HEK293 (cell line): ENCODE data around the gene NUCB2.

ENCODE experiments used
- GLI4 ChIP-seq: fragments of 450-650 bp; formaldehyde crosslinking; IDR thresholded peaks from 2 replicates; pipeline ENCODE4 v1.5.1; 2016; ENCODE audit warnings: missing biosample characterization, missing genetic modification characterization
- MEIS1 ChIP-seq: sonication (generic); formaldehyde crosslinking; IDR thresholded peaks from 2 replicates; pipeline ENCODE4 v1.8.1; 2022; ENCODE audit warnings: missing genetic modification reagents, mild to moderate bottlenecking, borderline replicate concordance
- SP2 ChIP-seq: fragments of 450-650 bp; formaldehyde crosslinking; IDR thresholded peaks from 2 replicates; pipeline ENCODE4 v1.5.1; 2016; ENCODE audit warnings: missing biosample characterization, missing genetic modification characterization
- ZBTB1 ChIP-seq: fragments of 450-650 bp; formaldehyde crosslinking; IDR thresholded peaks from 2 replicates; pipeline ENCODE4 v1.5.1; 2016; ENCODE audit warnings: missing biosample characterization, missing genetic modification characterization
- ZBTB20 ChIP-seq: fragments of 450-650 bp; formaldehyde crosslinking; IDR thresholded peaks from 2 replicates; pipeline ENCODE4 v1.5.1; 2016; ENCODE audit warnings: missing biosample characterization, missing genetic modification characterization
- ZFP69B ChIP-seq: fragments of 450-650 bp; formaldehyde crosslinking; IDR thresholded peaks from 2 replicates; pipeline ENCODE4 v1.5.1; 2016; ENCODE audit warnings: missing biosample characterization, missing genetic modification characterization
- ZNF112 ChIP-seq: fragments of 450-650 bp; formaldehyde crosslinking; IDR thresholded peaks from 2 replicates; pipeline ENCODE4 v1.5.0; 2017; ENCODE audit warnings: missing biosample characterization, missing genetic modification characterization
- ZNF133 ChIP-seq: fragments of 450-650 bp; formaldehyde crosslinking; IDR thresholded peaks from 2 replicates; pipeline ENCODE4 v1.5.1; 2016; ENCODE audit warnings: missing biosample characterization, missing genetic modification characterization
- ZNF266 ChIP-seq: fragments of 450-650 bp; formaldehyde crosslinking; IDR thresholded peaks from 2 replicates; pipeline ENCODE4 v1.5.1; 2016; ENCODE audit warnings: missing biosample characterization, missing genetic modification characterization, low read depth
- ZNF324 ChIP-seq: fragments of 450-650 bp; formaldehyde crosslinking; IDR thresholded peaks from 2 replicates; pipeline ENCODE4 v1.5.1; 2016; ENCODE audit warnings: missing biosample characterization, missing genetic modification characterization
- ZNF335 ChIP-seq: fragments of 450-650 bp; formaldehyde crosslinking; conservative IDR thresholded peaks from 2 replicates; pipeline ENCODE4 v1.5.1; 2016; ENCODE audit warnings: missing biosample characterization, missing genetic modification characterization
- ZNF513 ChIP-seq: fragments of 450-650 bp; IDR thresholded peaks from 2 replicates; pipeline ENCODE4 v1.5.1; 2018; ENCODE audit warnings: missing biosample characterization, missing genetic modification characterization
- ZNF514 ChIP-seq: fragments of 450-650 bp; formaldehyde crosslinking; IDR thresholded peaks from 2 replicates; pipeline ENCODE4 v1.5.1; 2016; ENCODE audit warnings: missing biosample characterization, missing genetic modification characterization
- ZNF518A ChIP-seq: fragments of 450-650 bp; formaldehyde crosslinking; conservative IDR thresholded peaks from 2 replicates; pipeline ENCODE4 v1.5.1; 2016; ENCODE audit warnings: low read depth, missing biosample characterization, missing genetic modification characterization
- ZNF530 ChIP-seq: fragments of 450-650 bp; formaldehyde crosslinking; IDR thresholded peaks from 2 replicates; pipeline ENCODE4 v1.5.1; 2016; ENCODE audit warnings: low read depth, missing biosample characterization, missing genetic modification characterization
- ZNF548 ChIP-seq: fragments of 450-650 bp; formaldehyde crosslinking; IDR thresholded peaks from 2 replicates; pipeline ENCODE4 v1.5.1; 2016; ENCODE audit warnings: missing biosample characterization, missing genetic modification characterization
- ZNF768 ChIP-seq: fragments of 450-650 bp; formaldehyde crosslinking; IDR thresholded peaks from 2 replicates; pipeline ENCODE4 v1.5.1; 2018; ENCODE audit warnings: missing biosample characterization, mild to moderate bottlenecking, missing genetic modification characterization
- ZNF830 ChIP-seq: fragments of 450-650 bp; IDR thresholded peaks from 2 replicates; pipeline ENCODE4 v1.5.0; 2018; ENCODE audit warnings: missing biosample characterization, missing genetic modification characterization, low read depth, mild to moderate bottlenecking, moderate library complexity
- TF ChIP-seq, protein P1 (sequence below): fragments of 450-650 bp; formaldehyde crosslinking; IDR thresholded peaks from 2 replicates; pipeline ENCODE4 v1.5.1; 2016; ENCODE audit warnings: missing biosample characterization, missing genetic modification characterization
- TF ChIP-seq, protein P2 (sequence below): fragments of 450-650 bp; formaldehyde crosslinking; IDR thresholded peaks from 2 replicates; pipeline ENCODE4 v1.5.1; 2016; ENCODE audit warnings: missing biosample characterization, missing genetic modification characterization, borderline replicate concordance
- TF ChIP-seq, protein P3 (sequence below): fragments of 450-650 bp; formaldehyde crosslinking; IDR thresholded peaks from 2 replicates; pipeline ENCODE4 v1.5.1; 2016; ENCODE audit warnings: missing biosample characterization, missing genetic modification characterization, low read depth
- TF ChIP-seq, protein P4 (sequence below): fragments of 450-650 bp; formaldehyde crosslinking; optimal IDR thresholded peaks from 2 replicates; pipeline ENCODE3; 2016; ENCODE audit warnings: missing biosample characterization, mild to moderate bottlenecking, missing genetic modification characterization

NUCB2 gene

GRCh38 chr11:17276236-17277023, at the start of gene NUCB2 (continued):
- no peak for TF ChIP-seq ZNF513 (tag by site-specific recombination)
- TF ChIP-seq ZNF530 (tag by site-specific recombination): no peak
- TF ChIP-seq MEIS1: no peak
- no peak for TF ChIP-seq ZNF133 (tag by site-specific recombination)
- TF ChIP-seq, protein P1, sequence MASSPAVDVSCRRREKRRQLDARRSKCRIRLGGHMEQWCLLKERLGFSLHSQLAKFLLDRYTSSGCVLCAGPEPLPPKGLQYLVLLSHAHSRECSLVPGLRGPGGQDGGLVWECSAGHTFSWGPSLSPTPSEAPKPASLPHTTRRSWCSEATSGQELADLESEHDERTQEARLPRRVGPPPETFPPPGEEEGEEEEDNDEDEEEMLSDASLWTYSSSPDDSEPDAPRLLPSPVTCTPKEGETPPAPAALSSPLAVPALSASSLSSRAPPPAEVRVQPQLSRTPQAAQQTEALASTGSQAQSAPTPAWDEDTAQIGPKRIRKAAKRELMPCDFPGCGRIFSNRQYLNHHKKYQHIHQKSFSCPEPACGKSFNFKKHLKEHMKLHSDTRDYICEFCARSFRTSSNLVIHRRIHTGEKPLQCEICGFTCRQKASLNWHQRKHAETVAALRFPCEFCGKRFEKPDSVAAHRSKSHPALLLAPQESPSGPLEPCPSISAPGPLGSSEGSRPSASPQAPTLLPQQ (tag by site-specific recombination): no peak; the same call in 1 of the 2 replicates
- 0 out of 2 replicates have a peak, but pooled peaks have one; percentile 36 for TF ChIP-seq GLI4 (tag by site-specific recombination)
- TF ChIP-seq ZNF335: peak; percentile 59
- TF ChIP-seq ZNF112 (tag by site-specific recombination): no peak
- TF ChIP-seq ZFP69B (tag by site-specific recombination): no peak; the same call in none of the 2 replicates
- TF ChIP-seq SP2 (tag by site-specific recombination): peak; percentile 95
- TF ChIP-seq, protein P2, sequence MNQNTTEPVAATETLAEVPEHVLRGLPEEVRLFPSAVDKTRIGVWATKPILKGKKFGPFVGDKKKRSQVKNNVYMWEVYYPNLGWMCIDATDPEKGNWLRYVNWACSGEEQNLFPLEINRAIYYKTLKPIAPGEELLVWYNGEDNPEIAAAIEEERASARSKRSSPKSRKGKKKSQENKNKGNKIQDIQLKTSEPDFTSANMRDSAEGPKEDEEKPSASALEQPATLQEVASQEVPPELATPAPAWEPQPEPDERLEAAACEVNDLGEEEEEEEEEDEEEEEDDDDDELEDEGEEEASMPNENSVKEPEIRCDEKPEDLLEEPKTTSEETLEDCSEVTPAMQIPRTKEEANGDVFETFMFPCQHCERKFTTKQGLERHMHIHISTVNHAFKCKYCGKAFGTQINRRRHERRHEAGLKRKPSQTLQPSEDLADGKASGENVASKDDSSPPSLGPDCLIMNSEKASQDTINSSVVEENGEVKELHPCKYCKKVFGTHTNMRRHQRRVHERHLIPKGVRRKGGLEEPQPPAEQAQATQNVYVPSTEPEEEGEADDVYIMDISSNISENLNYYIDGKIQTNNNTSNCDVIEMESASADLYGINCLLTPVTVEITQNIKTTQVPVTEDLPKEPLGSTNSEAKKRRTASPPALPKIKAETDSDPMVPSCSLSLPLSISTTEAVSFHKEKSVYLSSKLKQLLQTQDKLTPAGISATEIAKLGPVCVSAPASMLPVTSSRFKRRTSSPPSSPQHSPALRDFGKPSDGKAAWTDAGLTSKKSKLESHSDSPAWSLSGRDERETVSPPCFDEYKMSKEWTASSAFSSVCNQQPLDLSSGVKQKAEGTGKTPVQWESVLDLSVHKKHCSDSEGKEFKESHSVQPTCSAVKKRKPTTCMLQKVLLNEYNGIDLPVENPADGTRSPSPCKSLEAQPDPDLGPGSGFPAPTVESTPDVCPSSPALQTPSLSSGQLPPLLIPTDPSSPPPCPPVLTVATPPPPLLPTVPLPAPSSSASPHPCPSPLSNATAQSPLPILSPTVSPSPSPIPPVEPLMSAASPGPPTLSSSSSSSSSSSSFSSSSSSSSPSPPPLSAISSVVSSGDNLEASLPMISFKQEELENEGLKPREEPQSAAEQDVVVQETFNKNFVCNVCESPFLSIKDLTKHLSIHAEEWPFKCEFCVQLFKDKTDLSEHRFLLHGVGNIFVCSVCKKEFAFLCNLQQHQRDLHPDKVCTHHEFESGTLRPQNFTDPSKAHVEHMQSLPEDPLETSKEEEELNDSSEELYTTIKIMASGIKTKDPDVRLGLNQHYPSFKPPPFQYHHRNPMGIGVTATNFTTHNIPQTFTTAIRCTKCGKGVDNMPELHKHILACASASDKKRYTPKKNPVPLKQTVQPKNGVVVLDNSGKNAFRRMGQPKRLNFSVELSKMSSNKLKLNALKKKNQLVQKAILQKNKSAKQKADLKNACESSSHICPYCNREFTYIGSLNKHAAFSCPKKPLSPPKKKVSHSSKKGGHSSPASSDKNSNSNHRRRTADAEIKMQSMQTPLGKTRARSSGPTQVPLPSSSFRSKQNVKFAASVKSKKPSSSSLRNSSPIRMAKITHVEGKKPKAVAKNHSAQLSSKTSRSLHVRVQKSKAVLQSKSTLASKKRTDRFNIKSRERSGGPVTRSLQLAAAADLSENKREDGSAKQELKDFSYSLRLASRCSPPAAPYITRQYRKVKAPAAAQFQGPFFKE (tag by site-specific recombination): no peak
- TF ChIP-seq ZNF514: no peak
- TF ChIP-seq ZNF768 (tag by site-specific recombination): no peak
- no peak for TF ChIP-seq ZNF266 (tag by site-specific recombination)
- TF ChIP-seq ZNF548 (tag by site-specific recombination): no peak
- TF ChIP-seq, protein P3, sequence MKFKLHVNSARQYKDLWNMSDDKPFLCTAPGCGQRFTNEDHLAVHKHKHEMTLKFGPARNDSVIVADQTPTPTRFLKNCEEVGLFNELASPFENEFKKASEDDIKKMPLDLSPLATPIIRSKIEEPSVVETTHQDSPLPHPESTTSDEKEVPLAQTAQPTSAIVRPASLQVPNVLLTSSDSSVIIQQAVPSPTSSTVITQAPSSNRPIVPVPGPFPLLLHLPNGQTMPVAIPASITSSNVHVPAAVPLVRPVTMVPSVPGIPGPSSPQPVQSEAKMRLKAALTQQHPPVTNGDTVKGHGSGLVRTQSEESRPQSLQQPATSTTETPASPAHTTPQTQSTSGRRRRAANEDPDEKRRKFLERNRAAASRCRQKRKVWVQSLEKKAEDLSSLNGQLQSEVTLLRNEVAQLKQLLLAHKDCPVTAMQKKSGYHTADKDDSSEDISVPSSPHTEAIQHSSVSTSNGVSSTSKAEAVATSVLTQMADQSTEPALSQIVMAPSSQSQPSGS (tag by site-specific recombination): no peak
- TF ChIP-seq ZNF324: peak; percentile 74
- TF ChIP-seq ZBTB1 (tag by site-specific recombination): no peak
- TF ChIP-seq, protein P4, sequence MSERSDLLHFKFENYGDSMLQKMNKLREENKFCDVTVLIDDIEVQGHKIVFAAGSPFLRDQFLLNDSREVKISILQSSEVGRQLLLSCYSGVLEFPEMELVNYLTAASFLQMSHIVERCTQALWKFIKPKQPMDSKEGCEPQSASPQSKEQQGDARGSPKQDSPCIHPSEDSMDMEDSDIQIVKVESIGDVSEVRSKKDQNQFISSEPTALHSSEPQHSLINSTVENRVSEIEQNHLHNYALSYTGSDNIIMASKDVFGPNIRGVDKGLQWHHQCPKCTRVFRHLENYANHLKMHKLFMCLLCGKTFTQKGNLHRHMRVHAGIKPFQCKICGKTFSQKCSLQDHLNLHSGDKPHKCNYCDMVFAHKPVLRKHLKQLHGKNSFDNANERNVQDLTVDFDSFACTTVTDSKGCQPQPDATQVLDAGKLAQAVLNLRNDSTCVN (tag by site-specific recombination): peak; percentile 95
- no peak for TF ChIP-seq ZNF518A (tag by site-specific recombination)
- TF ChIP-seq ZNF830: no peak
- TF ChIP-seq ZBTB20: peak; percentile 56; the same call in 1 of the 2 replicates
